ENCODE data around the gene SPIN1. TPM values are rescaled to one million over a fixed set of nuclear protein-coding genes. Genes with fewer than 3 reads are reported as not detected.

Gene SPIN1
- total RNA-seq, 2 experiments from 2014 or later, result 20.0 to 39.0 TPM

- H2AFZ ChIP-seq (ENCODE audit: low read length), result no peak overlapping the region
- no peak overlapping the region for H3K4me2 ChIP-seq (ENCODE audit: low read length)
- ChIA-PET POLR2A (interaction anchor here (0.6 to 0.7 kb wide), 2 partner anchors 70 to 530 kb away, joined by 3 to 4 read pairs; no protein-coding TSS in a partner anchor), CTCF (ENCODE audit: unreplicated experiment) (no interaction called here)
- no peak overlapping the region for H3K27ac ChIP-seq (ENCODE audit: low read depth, low read length, poor library complexity, severe bottlenecking)
- H3K36me3 ChIP-seq (ENCODE audit: insufficient read depth, low read length), result no peaks in the 10 kb centered on the region
- TF ChIP-seq CTCF (conservative IDR thresholded peaks at IDR 0.05; ENCODE audit: low read length), result no peak
- no peak for TF ChIP-seq EZH2phosphoT487 (IDR thresholded peaks at IDR 0.05; ENCODE audit: borderline replicate concordance, low read depth, low read length)
- intact Hi-C loops (cut with micrococcal nuclease; ENCODE audit: unreplicated experiment), result no loop called here
- H4K20me1 ChIP-seq (ENCODE audit: insufficient read depth, low read length), result no peaks in the 10 kb centered on the region
- no peaks in the 10 kb centered on the region for H3K9me2 ChIP-seq (ENCODE audit: insufficient read depth, low read length)
- no peaks in the 10 kb centered on the region for H3K79me2 ChIP-seq (ENCODE audit: insufficient read depth, low read depth, low read length)
- DNase-seq (ENCODE audit: low spot score), result no peak
- no peaks in the 10 kb centered on the region for H3K4me1 ChIP-seq (ENCODE audit: insufficient read depth, low read length, poor library complexity, severe bottlenecking)
- BruUV-seq (replicated peaks), result no TSS peak
- no peaks in the 10 kb centered on the region for H3K9me3 ChIP-seq (ENCODE audit: low read length)
- no peak overlapping the region for H3K4me3 ChIP-seq (ENCODE audit: low read depth, low read length, poor library complexity, severe bottlenecking)
Observed at GRCh38 chr9:88359974-88360373, 28.3 kb upstream of the SPIN1 start.

DNA sequence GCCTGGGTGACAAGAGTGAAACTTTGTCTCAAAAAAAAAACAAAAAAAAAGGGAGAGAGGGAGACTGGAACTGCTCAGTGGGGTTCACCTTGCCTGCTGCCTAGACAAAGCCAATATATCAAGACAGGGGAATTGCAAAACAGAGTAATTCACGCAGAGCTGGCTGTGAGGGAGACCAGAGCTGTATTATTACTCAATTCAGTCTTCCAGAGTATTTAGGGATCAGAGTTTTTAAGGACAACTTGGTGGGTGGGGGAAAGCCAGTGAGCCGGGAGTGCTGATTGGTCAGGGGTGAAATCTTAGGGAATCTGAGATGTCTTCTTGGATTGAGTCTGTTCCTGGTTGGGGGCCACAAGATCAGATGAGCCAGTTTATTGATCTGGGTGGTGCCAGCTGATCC, 25.6 kb upstream of the SPIN1 start:
- Histone ChIP-seq H3K9me2 (ENCODE audit: insufficient read depth, low read length) (no peaks in the 10 kb centered on the region), H3K27ac (ENCODE audit: low read depth, low read length, poor library complexity, severe bottlenecking) (no peak overlapping the region), H3K9me3 (ENCODE audit: low read length) (no peaks in the 10 kb centered on the region), H3K4me2 (ENCODE audit: low read length) (no peak overlapping the region), H3K36me3 (ENCODE audit: insufficient read depth, low read length) (no peaks in the 10 kb centered on the region), H3K4me3 (ENCODE audit: low read depth, low read length, poor library complexity, severe bottlenecking) (no peak overlapping the region), H3K79me2 (ENCODE audit: insufficient read depth, low read depth, low read length) (no peaks in the 10 kb centered on the region), H3K4me1 (ENCODE audit: insufficient read depth, low read length, poor library complexity, severe bottlenecking) (no peaks in the 10 kb centered on the region), H4K20me1 (ENCODE audit: insufficient read depth, low read length) (no peaks in the 10 kb centered on the region), H2AFZ (ENCODE audit: low read length) (no peak overlapping the region)
- intact Hi-C loops (cut with micrococcal nuclease; ENCODE audit: unreplicated experiment), result no loop called here
- no peak for DNase-seq (ENCODE audit: low spot score)
- ChIA-PET CTCF (ENCODE audit: unreplicated experiment) (no interaction called here), POLR2A (interaction anchor here (0.6 kb wide), 1 partner anchor 328 kb away, joined by 3 read pairs; no protein-coding TSS in a partner anchor)
- TF ChIP-seq EZH2phosphoT487 (IDR thresholded peaks at IDR 0.05; ENCODE audit: borderline replicate concordance, low read depth, low read length), result no peak
- TF ChIP-seq CTCF (conservative IDR thresholded peaks at IDR 0.05; ENCODE audit: low read length), result no peak
- BruUV-seq (replicated peaks), result no TSS peak

- ChIA-PET POLR2A (interaction anchor here (1.1 kb wide), 1 partner anchor 9 kb away, joined by 3 read pairs; no protein-coding TSS in a partner anchor), CTCF (ENCODE audit: unreplicated experiment) (no interaction called here)
- Histone ChIP-seq H2AFZ (ENCODE audit: low read length) (no peak overlapping the region), H3K79me2 (ENCODE audit: insufficient read depth, low read depth, low read length) (no peaks in the 10 kb centered on the region), H4K20me1 (ENCODE audit: insufficient read depth, low read length) (no peaks in the 10 kb centered on the region), H3K27ac (ENCODE audit: low read depth, low read length, poor library complexity, severe bottlenecking) (no peak overlapping the region), H3K9me2 (ENCODE audit: insufficient read depth, low read length) (no peaks in the 10 kb centered on the region), H3K4me3 (ENCODE audit: low read depth, low read length, poor library complexity, severe bottlenecking) (no peak overlapping the region), H3K4me2 (ENCODE audit: low read length) (no peak overlapping the region), H3K9me3 (ENCODE audit: low read length) (no peaks in the 10 kb centered on the region), H3K4me1 (ENCODE audit: insufficient read depth, low read length, poor library complexity, severe bottlenecking) (no peaks in the 10 kb centered on the region), H3K36me3 (ENCODE audit: insufficient read depth, low read length) (no peaks in the 10 kb centered on the region)
- intact Hi-C loops (cut with micrococcal nuclease; ENCODE audit: unreplicated experiment), result no loop called here
- TF ChIP-seq CTCF (conservative IDR thresholded peaks at IDR 0.05; ENCODE audit: low read length), result no peak
- TF ChIP-seq EZH2phosphoT487 (IDR thresholded peaks at IDR 0.05; ENCODE audit: borderline replicate concordance, low read depth, low read length), result no peak
- DNase-seq (ENCODE audit: low spot score), result no peak
- no TSS peak for BruUV-seq (replicated peaks)
Observed at GRCh38 chr9:88363661-88364060, 24.6 kb upstream of the SPIN1 start.
